DMS153 (cell line): ENCODE results near the gene UPK3B.
"Not testable (repeated sequence)": the region's sequence is repeated elsewhere in the genome, so short reads cannot be mapped to it uniquely, and the experiment has no call there.

Source experiments
- DNase-seq: peaks from one replicate; lab custom pipeline; 2025; lab: John Stamatoyannopoulos, UW

Gene UPK3B

DNA sequence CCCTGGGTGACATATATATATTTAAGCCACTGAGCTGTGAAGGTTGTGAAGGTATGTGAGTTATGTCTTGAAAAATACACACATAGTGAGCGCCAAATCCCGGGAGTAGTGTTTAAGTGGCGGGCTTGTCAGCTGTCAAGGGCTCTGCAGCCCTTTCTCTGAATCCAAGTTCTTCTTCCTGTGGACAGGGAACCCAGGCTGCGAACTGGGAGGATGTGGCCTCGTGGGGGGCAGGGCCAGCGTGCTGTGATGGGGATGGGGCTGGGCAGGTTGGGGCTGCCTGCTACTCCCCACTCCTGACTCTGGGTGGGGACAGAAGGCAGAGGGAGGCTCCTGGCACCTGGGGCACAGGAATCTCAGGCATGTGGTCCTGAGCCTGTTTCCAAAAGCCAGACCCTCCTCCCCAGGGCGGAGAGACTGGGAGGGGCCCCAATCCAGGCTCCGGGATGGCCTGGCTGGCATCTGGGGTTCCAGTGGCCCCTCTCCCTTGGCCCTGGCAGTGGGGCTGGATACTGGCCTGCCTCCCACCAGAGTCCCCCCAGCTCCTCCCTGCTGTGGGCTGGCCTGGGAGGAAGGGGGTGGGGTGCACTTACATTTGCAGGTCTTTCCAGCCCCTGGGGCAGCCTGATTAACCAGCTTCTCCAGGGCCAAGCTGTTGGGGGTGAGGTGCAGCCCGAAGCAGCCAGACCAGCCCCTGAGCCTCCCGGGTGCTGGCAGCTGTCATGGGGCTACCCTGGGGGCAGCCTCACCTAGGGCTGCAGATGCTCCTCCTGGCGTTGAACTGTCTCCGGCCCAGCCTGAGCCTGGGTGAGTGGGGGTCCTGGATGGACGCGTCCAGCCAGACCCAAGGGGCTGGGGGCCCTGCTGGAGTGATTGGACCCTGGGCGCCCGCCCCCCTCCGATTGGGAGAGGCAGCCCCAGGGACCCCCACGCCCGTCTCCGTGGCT lies at the start of gene UPK3B:
TSS of gene UPK3B (plus strand) at position 622 of the 947 bp plus-strand sequence. CDS start at position 723, 101 bp downstream.
- DNase-seq: no peak

DNA sequence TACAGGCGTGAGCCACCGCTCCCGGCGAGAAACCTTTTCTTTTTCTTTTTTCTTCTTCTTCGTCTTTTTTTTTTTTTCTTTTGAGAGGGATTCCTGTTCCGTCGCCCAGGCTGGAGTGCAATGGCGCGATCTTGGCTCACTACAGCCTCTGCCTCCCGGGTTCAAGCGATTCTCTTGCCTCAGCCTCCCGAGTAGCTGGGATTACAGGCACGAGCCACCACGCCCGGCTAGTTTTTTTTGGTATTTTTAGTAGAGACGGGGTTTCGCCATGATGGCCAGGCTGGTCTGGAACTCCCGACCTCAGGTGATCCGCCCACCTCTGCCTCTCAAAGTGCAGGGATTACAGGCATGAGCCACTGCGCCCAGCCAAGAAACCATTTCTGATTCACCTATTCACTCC lies 49.6 kb upstream of the UPK3B start:
- DNase-seq: not testable (repeated sequence)

DNA sequence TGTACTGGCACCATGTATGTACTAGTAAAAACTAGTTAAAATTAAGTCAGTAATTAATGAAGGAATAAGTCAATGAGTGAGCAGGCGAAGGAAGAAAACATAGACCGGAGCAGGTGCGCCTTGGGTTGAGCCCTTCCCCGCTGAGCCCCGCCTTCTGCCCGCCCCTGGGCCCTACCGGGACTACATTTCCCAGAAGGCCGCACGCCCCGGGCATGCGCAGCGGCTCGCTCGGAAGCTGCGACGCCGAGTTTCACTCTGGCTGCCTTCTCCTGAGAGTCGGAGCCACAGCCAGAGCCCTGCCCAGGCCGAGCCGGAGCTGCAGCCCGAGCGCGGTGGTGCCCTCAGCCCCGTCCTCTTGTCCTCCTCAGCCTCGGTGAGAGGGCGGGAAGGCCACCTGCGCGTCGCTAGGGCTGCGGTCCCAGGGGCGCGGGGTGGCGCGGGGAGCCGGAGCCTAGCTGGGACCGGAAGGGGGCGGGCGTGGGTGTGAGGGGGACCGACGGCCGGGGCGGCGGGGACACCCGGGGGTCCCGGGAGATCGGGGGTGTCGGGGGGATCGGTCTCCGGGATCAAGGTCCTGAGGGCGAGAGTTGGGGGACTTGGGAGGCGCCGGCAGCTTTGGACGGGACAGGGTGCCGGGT lies 48.8 kb upstream of the UPK3B start, which contains the start of gene DTX2:
TSS of gene DTX2 (plus strand) at position 246 of the 638 bp plus-strand sequence. CDS start 18,801 bp downstream, outside the sequence.
- DNase-seq: not testable (repeated sequence)

DNA sequence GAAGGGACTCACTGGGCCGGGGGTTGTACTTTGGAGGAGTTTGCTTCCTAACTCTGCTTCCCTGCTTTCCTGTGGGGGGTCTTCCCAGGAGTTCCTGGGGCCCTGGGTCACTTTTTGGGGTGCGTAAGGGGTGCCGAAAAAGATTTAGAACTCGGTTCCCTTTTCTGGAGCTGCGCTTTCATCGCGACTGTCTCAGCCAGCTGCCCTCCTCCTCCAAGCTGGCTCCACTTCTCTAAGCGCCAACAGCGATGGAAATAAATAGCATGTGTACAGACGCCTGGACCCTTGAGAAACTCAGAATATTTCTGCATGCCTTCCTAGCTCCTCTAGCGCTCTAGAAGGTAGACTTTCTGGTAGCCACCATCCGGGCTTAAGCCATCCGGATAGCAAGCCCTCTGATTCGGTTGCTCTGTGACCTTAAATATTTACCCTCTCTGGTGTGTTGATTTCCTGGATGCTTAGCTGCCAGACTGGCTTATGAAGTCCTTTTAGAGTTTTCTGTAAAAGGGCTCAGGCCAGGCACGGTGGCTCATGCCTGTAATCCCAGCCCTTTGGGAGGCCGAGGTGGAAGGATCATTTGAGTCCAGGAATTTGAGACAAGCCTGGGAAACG lies 48.0 kb upstream of the UPK3B start:
- DNase-seq: not testable (repeated sequence)

DNA sequence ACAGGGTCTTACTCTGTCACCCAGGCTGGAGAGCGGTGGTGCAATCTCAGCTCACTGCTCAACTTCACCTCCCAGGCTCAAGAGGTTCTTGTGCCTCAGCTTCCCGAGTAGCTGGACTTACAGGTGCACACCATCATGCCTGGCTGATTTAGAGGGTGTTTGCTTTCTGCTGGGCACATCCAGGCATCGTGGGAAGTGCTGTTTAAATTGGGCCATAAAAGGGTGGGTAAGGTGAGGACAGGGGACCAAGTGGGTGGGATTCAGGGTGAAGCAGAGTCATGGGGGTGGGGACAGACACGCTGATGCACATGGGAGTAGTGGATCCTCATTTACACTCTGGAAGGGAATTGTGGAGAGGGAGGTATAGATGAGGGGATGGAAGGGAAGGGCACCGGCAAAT lies 45.4 kb upstream of the UPK3B start:
- not testable (repeated sequence) for DNase-seq

DNA sequence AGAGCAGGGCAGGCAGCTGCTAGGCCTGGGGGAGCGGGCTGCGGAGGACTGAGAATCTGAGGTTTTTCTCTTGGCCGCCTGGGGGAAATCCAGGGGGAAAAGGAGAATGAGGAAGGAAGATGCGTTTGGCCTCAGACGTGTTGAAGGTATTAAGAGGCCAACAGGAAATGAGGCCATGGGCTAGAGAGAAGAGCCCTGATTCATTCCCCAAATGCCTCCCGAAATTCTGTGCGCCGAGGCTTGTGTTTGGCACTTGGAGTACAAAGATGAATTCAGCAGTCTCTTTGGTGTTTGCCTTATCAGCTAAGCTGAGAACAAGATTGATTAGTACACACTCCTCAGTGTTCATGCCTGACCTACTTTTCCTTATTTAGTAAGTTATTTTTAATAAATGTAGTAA lies 44.4 kb upstream of the UPK3B start:
- not testable (repeated sequence) for DNase-seq

DNA sequence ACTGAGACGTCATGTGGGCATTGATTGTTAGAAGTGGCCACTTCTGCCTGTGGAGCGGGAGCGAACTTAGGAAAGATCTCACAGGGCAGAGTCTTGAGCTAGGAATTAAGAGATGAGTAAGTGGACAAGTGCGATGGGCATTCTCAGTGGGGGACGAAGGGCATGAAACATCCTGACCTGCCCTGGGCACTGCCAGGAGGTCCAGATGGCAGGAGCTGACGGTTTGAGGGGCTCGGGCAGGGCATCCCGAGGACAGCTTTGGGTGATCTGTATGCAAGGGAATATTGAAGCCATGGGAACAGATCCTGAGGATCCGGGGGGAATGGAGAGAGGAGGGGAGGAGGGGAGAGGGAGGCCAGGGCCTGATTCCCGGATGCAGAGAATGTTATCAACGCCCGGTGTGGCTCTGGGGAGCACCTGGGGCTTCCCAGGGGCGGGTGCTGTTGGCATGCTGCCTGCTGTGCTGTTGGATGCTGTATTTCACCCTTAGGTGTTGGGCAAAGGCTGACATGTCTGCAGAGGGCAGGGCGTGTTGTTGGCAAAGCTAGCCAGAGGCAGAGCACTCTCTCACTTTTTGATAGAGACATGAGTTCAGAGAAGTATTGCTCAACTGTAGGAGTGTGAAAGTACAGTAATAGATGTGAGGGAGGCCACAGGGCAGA lies 42.5 kb upstream of the UPK3B start:
- not testable (repeated sequence) for DNase-seq

DNA sequence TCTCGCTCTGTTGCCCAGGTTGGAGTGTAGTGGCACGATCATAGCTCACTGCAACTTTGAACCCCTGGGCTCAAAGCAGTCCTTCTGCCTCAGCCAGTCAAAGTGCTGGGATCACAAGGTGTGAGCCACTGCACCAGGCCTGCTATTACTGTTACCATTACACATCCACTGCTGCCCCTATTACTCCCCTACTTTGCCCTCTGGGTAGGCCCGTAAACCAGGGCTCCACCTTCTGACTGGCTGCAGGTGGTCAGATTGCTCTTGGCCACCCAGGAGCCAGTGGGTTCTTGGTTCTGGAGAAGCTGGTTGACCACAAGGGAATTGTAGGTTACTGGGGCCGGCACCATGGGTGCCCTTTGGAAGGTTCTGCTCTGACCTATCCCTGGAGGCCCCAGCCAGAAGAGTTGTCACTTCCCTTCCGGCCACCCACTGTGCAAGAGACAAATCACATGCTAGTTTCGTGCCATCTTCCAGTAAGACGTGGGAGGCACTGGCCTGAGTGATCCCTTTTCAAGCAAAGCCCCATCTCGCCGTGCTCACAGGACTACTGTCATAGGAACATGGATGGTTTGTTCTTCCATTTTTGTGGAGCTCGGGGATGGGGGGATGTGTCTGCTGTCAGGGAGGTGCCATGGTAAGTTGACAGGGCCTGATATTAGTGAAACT lies 38.7 kb upstream of the UPK3B start:
- not testable (repeated sequence) for DNase-seq

DNA sequence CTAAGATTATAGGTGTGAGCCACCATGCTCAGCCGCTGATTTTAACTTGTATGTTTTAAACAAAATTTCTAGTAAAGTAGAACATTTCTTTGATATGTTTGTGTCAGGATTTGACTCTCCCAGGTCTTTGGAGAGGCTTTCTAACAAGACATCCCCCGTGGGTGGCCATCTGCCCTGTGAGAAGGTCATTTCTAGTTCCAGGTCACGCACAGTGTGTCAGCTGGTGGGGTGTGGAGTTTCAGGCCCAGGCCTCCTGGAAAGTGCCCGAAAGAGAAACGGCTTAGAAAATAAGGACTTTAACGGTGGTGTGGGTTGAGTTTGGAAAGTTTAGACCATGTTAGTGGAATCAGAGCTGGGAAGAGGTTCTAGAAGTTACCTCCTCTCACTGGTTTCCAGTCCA lies 37.3 kb upstream of the UPK3B start:
- DNase-seq: not testable (repeated sequence)

DNA sequence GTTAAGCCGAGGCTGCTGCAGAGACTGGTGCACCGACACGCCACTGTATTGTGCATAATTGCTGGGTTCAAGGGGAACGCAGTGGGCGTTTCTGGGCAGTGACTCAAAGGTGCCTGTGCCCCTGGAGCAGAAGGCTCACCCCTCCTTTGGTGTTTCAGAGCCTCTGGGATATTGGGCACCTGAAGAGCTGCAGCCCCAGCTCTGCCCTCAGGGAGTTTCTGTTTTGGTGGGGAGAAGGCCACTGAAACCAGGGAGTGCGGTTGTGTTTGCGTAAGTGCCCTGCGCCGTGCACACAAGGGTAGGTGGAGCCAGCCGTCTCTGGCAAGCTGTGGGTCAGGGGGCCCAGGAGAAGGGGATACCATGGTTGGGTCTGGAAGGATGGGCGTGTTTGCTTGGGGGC lies 34.1 kb upstream of the UPK3B start:
- DNase-seq: not testable (repeated sequence)

DNA sequence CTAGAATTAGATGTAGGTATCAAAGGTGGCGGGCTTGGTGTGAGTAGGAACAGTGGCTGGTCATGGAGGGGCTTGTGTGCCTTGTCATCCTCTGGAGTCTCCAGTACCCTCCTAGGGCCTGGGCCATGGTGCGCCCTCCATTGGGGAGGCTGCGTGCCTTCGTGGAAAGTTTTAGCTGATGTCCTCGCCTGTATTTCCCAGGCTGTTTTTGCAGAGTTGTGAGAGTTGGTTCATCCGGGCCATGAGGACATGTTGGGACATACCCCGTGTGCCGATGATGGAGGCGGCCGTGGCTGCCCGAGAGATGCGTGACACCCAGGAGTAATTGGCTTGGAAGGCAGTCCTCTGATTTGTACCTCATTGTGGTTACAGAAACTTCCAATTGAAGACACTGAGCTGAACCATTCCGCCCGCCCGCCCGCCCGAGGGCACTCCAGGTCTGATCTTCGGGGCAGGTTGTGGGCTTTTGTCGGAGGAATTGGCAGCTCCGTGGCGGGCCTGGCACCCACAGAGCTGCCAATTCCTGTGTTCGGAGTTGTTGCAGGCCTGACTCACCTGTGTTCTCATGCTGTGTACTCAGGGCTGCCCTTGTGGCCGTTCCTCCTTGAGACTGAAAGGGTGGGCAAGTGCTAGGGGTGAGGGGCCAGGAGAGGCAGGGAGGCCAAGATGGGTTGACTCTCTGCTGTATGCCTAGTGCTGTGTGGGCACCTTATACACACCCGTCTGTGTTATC lies 33.4 kb upstream of the UPK3B start:
- not testable (repeated sequence) for DNase-seq

DNA sequence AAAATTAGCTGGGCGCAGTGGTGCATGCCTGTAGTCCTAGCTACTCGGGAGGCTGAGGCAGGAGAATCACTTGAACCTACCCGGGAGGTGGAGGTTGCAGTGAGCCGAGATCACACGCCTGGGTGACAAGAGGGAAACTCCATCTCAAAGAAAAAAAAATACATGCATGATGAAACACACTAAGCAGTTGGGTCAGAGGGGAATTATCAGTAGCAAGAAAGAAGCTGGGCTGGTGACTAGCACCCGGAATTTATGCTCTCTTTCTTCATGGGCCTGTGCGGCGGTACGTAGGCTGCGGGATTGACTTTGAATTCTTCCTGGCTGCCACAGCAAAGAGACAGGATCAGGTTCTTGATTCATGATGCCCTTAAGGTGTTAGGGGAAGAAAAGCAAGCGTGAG lies 30.7 kb upstream of the UPK3B start:
- DNase-seq: not testable (repeated sequence)

DNA sequence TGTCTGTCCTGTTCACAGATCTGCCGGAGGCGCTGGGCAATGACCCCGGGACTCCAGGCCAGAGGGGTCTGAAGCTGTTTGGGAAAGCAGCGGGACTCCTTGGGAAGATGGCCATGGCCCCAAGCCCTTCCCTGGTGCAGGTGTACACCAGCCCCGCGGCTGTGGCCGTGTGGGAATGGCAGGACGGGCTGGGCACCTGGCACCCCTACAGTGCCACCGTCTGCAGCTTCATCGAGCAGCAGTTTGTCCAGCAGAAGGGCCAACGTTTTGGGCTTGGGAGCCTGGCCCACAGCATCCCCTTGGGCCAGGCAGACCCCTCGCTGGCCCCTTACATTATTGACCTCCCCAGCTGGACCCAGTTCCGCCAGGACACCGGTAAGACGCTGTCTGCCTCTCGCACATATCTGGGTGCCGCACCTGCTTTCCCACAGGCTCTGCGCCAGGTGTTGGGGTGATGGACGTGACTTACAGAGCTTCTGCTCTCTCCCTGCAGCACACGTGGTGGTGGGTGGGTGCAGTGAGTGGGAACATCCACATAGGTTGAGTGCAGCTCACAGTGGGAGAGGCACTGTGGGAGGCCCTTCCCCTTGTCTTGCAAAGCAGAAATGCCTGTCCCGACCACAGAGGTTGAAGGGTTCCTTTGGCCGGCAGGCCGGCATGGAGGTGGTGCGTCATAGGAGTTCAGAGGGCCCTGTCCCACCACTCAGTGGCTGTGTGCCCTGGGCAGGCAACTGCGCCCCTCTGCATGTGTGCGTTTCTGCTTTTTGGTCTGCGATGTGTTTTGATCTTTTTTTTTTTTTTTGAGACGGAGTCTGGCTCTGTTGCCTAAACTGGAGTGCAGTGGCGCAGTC lies 29.7 kb upstream of the UPK3B start:
- not testable (repeated sequence) for DNase-seq

DNA sequence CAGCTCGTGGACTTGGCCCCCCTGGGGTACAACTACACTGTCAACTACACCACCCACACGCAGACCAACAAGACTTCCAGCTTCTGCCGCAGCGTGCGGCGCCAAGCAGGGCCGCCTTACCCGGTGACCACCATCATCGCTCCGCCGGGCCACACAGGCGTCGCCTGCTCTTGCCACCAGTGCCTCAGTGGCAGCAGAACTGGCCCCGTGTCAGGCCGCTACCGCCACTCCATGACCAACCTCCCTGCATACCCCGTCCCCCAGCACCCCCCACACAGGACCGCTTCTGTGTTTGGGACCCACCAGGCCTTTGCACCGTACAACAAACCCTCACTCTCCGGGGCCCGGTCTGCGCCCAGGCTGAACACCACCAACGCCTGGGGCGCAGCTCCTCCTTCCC lies 27.7 kb upstream of the UPK3B start:
- DNase-seq: not testable (repeated sequence)

DNA sequence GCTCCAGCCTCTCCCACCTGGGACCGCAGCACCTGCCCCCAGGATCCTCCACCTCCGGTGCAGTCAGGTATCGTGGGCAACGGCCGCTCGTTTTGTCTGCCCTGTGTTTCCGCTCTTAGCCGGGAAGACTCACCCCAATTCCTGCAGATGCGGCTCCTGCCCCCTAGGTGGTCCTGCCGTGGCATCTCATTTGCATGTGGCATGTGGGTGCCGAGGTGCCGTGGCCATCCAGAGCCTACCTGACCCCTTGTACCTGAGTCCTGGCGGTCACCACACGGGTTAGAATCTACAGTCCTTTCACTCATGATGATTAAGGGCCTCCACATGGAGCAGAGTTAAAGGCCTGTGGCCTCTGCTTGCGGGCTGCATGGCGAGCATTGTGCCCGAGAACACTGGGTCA lies 27.3 kb upstream of the UPK3B start:
- not testable (repeated sequence) for DNase-seq

DNA sequence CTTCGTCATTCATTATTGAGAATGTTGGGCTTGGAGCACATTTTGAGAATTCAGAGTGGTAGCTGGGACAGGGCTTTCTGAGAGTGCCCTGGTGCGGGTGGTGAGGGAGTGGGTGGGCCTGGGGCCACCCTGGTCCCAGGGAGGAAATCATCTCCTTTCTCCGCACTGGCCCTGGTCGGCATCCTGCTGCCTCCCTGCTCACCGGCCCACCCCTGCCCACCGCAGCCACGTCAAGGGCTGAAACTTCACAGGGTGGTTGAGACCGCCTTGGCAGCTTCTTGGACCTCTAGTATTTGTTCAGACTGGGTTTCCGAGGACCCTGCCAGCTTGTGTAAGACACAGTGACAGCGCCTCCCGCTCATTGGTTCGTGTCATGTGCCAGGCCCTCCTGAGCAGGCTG lies 25.9 kb upstream of the UPK3B start:
- DNase-seq: not testable (repeated sequence)

DNA sequence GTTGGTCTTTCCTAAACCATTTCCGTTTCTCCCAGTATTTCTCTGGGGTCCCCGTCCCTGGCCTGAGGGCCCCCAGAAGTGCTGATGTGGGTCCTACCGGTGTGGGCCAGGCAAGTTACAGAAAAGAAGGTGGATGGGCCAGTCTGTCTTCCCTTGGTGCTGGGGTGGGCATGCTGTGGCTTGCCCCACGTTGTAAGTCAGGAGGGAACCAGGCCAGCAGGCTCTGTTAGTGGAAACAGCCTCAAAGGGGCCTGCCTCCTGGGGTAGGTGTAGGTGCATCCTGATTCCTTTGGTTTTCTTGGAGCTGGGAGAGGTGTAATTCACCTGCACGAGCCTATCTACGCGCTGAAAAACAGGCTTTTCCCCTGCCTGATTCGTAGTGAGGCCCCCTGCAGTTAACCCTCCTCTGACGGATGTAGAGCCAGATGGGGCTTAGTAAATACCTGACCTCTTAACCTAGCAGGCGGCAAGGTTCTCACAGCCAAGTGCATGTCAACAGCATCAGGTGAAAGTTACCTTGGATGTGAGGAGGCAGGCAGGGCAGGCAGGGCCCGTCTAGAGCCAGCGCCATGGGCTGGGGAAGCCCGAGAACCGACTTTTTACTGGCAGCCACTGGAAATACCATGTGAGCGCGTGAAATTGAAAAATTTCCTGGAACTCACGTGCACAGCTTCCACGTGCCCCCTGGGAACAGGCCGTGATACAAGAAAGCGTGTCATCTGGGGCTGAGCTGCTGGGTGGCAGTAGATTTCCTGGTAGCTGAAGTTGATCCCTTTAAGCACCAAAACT lies 24.3 kb upstream of the UPK3B start:
- DNase-seq: not testable (repeated sequence)

DNA sequence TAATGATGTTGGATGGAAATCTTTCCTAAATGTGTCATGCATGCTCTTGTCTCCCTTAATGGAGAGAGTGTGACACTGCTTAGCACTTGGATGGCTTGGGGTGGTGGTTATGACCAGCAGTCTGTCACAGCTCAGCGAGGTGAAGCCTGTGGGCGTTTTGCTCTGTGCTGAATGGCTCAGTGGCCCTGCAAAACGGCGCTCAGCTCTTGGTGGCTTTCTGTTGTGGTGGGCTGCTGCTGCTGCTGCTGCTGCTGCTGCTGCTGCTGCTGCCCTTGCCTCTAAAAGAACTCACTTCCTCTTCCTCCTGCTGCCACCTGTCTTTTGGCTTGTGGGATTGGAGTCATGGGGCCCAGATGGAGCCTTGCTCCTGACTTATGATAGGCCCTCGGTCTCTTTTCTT lies 23.7 kb upstream of the UPK3B start:
- not testable (repeated sequence) for DNase-seq

DNA sequence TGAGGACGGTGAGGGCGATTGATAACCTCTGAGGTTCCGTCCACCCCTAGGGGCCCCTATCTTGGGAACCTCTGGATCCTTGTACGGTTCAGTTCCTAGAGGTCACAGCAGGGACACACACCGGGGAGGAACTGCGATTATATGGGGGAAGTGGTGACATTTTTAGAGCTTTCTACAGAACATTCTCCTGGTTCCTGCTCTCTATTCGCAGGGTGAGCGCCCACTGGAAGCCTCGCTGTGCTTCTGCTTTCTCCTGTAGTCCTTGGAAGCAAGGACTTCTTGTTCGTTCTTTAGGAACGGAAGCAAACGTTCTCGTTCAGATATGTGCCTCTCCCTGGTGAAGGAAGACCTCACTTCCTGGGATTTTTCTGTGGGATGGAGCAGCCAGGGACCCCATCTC lies 22.4 kb upstream of the UPK3B start:
- not testable (repeated sequence) for DNase-seq
